A204.1 (cell line): ENCODE results near the gene CERS1.

Source experiments
- FAIRE-seq: peaks from 2 replicates; lab custom pipeline; 2012; peaks lifted over from hg19 to GRCh38; lab: Jason Lieb, UNC

Gene CERS1

GRCh38 chr19:18895824-18896341, at the start of gene CERS1:
CERS1 (minus strand) TSS chr19:18896158; CDS start chr19:18896072, 86 bp downstream.
- FAIRE-seq = no peak

DNA sequence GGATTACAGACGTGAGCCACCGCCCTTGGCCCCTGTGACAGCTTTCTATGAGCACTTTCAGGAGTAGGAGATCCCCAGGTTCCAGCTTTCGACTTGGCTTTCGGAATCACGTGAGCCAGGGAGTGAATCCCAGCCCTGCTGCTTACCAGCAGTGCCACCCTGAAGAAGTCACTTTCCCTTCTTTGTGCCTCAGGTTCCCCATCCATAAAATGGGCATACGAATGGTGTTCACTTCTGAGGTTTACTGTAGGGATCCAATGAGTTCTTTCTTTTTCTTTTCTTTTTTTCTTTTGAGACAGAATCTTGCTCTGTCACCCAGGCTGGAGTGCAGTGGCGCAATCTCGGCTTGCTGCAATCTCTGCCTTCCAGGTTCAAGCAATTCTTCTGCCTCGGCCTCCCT, 49.3 kb upstream of the CERS1 start:
- no peak for FAIRE-seq

GRCh38 chr19:18943465-18943864, 47.5 kb upstream of the CERS1 start:
- no peak for FAIRE-seq

DNA sequence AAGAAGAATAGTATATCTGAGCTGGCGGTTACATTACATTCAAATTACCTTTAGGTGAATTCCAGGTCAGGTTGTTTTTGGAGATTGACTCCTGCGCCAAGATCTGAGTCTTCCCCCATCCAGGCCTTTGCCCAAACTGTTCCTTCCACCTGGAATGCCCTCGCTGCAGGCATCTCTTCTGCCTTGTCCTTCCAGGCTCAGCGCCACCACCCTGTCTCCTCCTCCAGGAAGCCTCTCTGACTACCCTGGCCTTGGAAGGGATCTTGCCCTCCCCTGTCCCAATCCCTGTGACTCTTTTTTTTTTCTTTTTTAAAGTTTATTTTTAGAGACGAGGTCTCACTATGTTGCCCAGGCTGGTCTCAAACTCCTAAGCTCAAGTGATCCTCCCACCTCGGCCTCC, 46.7 kb upstream of the CERS1 start:
- no peak for FAIRE-seq

DNA sequence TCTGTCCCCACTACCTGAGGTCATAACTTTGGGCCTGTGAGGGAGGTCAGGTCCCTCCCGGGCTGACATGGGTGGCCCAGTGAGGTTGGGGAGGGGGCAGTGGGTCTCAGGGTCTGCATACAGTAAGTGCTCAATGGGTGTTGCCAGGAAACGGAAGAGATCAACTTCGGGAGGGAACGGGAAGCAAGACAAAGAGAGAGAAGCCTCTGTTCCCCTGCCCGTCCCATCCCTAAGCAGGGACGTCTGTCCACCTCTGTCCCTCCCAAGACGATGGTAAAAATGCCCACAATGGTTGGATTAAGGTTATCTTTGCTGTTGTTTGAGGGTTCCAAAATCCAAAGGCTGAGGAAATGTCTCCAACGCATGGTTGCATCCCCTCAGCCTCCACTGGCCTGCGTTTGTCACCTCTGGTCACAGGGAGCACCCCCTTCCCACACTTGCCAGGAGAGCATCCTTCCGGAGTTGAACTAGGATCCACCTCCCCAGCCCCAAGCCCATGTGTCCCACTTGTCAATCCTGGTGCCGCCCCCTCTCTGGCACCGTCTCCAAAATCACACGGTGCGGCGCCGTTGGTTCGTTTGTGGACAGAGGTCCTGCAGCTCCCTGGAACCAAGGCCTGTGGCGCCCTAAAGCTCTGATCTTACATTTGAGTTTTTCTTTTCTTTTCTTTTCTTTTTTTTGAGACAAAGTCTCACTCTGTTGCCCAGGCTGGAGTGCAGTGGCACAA, 45.8 kb upstream of the CERS1 start:
- FAIRE-seq = no peak

GRCh38 chr19:18940769-18941627, 45.0 kb upstream of the CERS1 start, which contains the start of gene HOMER3:
HOMER3 (minus strand) TSS chr19:18941217; CDS start chr19:18938982, 2,235 bp downstream.
- no peak for FAIRE-seq

DNA sequence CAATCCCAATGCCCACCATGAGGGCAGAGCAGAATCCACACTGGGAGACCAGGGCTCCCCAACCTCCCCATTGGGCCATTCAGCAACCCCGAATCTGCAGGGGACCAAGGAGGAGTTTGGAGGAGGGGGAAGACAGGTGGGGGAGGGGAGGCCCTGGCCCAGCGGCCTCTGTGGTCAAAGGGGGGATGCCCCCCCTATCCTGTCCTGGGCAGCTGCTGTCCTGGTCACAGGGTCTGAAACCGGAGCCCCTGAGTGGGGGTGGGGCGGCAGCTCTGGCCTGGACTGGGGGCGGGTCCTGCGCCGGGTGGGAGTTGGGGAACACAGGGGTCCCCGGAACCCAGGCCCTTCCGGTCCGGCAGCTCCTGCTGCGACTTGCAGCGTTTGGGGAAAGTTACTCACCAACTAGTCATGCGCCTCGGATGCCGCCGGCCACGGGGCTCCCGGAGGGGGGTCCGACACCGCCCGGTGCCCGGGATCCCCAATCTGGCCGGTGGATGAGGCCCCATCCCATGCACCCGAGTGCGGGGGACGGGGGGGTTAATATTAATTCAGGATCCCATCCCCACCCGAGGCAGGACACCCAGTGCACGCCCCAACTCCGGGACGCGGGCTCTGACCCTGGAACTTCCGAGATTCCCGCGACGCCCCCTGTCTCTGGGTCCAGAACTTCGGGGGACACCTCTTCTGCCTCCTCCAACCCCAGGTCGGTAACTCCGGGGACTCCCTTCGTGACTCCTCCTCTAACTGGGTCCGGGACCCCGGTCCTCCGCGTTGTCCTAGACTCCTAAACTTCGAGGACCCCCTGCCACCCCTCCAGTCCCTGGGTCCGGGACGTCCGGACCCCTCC, 44.2 kb upstream of the CERS1 start:
- FAIRE-seq = no peak

- FAIRE-seq = no peak
Observed at GRCh38 chr19:18939163-18939562, 43.2 kb upstream of the CERS1 start.

GRCh38 chr19:18933297-18933696, 37.3 kb upstream of the CERS1 start:
- FAIRE-seq = no peak

GRCh38 chr19:18932216-18932841, 36.4 kb upstream of the CERS1 start:
- FAIRE-seq = no peak

GRCh38 chr19:18931316-18932162, 35.6 kb upstream of the CERS1 start:
- FAIRE-seq = no peak

DNA sequence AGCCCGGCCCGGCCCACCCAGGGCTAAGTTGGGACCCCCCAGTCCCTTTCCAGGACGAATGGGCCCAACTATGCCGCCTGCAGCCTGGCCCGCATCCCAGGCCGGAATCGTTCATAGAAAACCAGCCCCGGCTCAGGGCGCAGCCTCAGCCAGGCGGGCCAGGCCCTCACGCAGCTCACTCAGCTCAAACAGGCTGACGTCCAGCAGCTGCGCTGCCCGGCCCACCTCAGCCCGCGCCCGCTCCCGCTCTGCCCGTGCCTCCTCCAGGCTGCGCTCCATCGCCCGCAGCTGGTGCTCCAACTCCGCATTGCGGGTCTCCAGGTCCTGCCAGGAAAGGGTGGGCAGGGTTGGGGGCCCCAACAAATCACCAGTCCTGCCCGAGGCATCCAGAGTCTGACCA, 33.4 kb upstream of the CERS1 start:
- no peak for FAIRE-seq

GRCh38 chr19:18928018-18928805, 32.3 kb upstream of the CERS1 start:
- no peak for FAIRE-seq

- no peak for FAIRE-seq
Observed at GRCh38 chr19:18924684-18925213, 28.8 kb upstream of the CERS1 start.

- no peak for FAIRE-seq
Observed at GRCh38 chr19:18922228-18922985, 26.4 kb upstream of the CERS1 start.

GRCh38 chr19:18921593-18921992, 25.6 kb upstream of the CERS1 start:
- no peak for FAIRE-seq

- no peak for FAIRE-seq
Observed at GRCh38 chr19:18920400-18920799, 24.4 kb upstream of the CERS1 start.

- FAIRE-seq = no peak
Observed at GRCh38 chr19:18919900-18920214, 23.9 kb upstream of the CERS1 start.
